Activated CD8-positive, alpha-beta memory T cell treated with anti-CD3 and anti-CD28 coated beads for 24 hours (primary cell): Measurements from ENCODE around the gene FAF1.
"Not testable (repeated sequence)": the region's sequence is repeated elsewhere in the genome, so short reads cannot be mapped to it uniquely, and the experiment has no call there.

Source experiments
- DNase-seq: peaks from one replicate; pipeline ENCODE4 v3.0.0-alpha.2; 2020

FAF1 gene

GRCh38 chr1:50609508-50609907 is 350.6 kb downstream of the FAF1 start:
- DNase-seq = no peak

GRCh38 chr1:50605186-50605875 is 354.7 kb downstream of the FAF1 start:
- no peak for DNase-seq

DNA sequence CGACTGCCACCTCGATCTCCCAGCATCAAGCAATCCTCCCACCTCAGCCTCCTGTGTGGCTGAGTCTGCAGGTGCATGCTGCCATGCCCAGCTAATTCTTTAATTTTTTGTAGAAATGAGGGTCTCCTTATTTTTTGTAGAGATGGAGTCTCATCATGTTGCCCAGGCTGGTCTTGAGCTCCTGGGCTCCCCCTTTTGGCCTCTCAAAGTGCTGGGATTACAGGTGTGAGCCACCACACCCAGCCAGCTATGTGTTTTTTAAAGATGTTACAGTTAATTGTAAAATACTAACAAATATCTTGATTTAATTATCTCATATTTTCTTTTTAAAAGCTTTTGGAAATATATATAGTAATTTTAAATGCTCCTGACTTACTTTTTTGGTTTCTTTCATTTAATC is 355.5 kb downstream of the FAF1 start:
- DNase-seq = no peak

DNA sequence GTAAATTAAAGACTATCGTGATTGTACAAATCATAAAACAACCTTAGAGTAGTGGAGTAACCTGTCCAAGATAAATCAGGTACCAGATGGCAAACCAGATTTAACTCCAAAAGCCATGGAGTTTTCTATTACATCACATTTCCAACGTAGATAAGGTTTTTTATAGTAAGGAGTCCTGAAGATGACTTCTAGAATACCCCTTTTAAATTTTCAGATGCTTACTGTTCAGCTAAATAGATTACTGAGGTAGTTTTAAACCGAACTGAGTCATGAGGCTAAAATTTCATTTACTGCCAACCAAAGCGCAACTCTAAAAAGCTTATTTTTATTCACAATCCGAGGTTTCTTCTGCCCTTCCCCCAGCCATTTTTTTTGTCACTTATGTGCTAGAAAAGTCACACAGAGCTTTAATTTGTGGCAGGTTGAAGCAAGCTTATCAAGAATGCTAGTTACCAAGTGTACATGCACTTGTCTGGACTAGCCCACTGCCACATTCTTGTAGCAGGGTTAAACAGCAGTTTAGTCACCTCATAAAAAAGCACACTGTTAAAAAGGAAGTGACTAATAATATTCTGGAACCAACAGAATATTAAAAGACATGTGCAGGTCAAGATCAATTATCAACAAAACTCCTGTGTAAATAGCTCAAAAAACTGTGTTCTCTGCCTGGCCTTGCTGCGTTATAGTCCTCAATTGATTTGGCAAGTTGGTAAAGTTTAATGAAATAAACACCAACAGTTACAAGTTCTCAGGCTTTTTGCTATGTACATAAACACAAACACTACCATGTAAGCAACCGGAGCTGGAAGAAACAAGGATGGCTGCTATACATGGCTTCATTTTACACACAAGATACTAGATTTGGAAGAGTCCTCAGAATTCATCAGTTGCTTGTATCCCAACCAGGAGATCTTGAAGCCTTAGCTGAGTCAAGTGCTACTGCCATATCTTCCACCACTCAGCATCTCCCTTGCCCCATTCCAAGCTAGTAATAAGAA is 356.5 kb downstream of the FAF1 start:
- DNase-seq = no peak

GRCh38 chr1:50599546-50599945 is 360.5 kb downstream of the FAF1 start:
- DNase-seq = no peak

GRCh38 chr1:50595874-50596273 is 364.2 kb downstream of the FAF1 start:
- no peak for DNase-seq

GRCh38 chr1:50593515-50593914 is 366.6 kb downstream of the FAF1 start:
- no peak for DNase-seq

GRCh38 chr1:50591598-50591997 is 368.5 kb downstream of the FAF1 start:
- no peak for DNase-seq

DNA sequence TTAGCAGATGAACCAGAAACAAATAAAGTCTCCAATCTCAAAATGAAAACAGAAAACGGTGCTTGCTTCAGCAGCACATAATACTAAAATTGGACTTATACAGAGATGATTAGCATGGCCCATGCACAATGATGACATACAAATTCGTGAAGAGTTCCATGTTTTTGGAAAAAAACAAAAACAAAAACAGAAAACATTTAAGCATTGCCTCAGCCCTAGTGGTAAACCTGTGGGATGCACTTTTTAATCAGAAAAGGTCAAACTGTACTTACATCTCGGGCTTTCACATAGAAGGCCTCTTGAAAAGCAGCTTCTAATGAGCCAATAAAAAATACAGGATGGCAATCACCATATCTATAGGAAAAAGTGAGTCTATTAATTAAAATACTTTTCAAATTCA is 377.7 kb downstream of the FAF1 start:
- DNase-seq = no peak

DNA sequence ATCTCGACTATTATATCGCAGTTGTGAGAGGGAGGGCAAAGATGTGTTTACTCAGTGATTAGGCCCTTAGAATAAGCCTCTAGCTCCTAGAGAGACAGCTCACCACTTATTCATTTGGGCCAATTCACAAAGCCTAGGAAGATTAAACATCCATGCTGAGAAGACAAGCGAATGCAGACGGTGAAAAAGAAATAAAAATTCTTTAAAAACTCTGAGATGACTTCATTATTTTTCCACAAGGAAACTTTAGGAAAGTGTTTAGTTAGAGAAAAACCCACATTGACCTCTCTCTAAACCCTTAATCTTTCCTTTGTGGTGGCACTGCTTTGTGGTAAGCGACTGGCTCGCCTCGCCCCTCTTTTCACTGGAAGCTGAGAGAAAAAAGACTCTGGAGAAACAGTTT is 390.0 kb downstream of the FAF1 start:
- no peak for DNase-seq

DNA sequence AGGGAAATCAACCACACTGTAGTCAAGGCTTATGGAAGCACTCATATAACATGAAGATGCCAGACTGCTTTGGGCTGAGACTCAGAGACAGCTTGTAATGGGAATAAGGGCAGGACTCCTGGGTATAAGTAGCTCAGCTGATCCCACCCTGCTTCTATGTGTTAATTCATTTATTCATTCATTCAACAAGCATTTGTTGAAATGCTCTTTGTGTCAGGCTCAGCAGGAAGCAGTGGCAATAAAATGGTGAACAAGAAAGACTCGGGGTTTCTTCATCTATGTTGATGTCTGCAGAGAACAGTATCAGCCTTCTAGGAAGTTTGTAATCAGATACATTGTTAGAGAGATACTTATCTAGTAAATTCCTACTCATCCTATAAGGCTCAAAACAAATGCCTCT is 391.3 kb downstream of the FAF1 start:
- DNase-seq = no peak

DNA sequence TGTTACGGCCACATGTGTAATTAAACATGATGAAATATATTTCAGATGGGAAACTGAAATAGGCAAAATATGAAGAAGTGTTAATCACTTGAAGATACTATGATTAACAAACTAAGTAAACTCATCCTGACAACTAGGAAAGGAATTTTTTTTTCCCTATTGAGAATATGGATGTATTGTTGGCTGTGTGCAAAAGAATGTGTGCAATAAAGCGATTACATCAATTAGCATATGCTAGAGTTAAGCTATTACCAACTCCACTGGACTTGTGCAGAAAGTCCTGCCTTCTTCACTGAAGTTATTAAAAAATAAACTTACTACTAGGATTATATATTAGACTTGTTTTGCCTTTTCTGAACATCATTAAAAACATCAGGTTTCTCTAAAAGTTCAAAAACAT is 393.7 kb downstream of the FAF1 start:
- no peak for DNase-seq

DNA sequence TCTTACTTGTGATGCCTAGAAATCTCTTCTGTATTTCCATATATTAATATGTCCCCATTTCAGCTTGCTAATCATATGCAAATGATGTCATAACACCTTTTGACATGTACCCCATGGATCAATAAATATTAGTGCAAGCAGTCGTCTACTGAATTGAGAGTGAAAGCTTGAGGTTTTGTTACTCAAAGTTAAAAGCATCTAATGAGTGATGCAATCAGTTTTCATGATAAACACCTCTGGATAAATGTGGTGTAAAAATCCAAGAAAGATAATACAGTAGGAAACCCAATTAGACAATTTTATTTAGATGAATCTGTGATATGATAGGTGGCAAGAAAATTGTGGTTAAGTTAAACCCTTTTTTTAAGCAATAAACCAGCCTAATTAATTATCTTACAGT is 395.6 kb downstream of the FAF1 start:
- DNase-seq = no peak

GRCh38 chr1:50562106-50562505 is 398.0 kb downstream of the FAF1 start:
- no peak for DNase-seq

DNA sequence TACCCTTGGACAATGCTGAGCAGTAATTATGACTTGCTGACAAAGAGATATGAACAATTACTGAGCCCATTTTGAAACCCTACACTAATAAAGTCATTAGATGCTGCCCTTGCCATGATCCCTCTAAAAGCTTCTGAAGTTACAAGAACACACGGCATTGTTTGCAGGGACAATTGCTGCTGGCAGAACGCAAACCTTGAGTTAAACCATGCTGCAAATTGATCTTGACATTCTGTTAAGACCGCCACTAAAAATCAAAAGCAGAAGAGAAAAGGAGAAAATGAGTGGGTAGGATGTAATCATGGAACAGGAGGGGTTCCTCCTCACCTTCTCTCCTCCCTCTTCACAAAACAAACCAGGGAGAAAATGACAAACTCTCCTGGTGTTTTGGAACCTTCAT is 400.6 kb downstream of the FAF1 start:
- no peak for DNase-seq

- no peak for DNase-seq
Measured at GRCh38 chr1:50553921-50554320, 406.1 kb downstream of the FAF1 start.

- DNase-seq = no peak
Measured at GRCh38 chr1:50548243-50548642, 411.8 kb downstream of the FAF1 start.

DNA sequence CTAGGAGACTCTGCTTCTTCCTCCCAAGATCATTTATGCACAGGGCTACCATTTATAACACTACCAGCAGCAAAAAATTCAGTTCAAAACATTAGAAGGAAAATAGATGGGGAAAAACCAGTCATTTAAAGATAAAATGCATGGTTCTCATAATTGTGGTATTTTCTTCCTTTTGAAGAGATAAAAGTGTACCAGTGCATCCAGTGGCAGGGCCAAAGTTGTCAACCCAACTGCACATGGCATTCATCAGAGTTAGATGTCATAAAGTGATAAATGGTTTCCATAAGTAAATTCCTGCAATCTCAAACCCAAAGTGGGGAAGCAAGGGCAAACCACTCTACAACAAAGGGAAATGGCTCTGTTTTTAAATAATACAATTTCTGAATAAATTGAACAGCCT is 417.7 kb downstream of the FAF1 start:
- DNase-seq = no peak

- DNase-seq = no peak
Measured at GRCh38 chr1:50538476-50538875, 421.6 kb downstream of the FAF1 start.

DNA sequence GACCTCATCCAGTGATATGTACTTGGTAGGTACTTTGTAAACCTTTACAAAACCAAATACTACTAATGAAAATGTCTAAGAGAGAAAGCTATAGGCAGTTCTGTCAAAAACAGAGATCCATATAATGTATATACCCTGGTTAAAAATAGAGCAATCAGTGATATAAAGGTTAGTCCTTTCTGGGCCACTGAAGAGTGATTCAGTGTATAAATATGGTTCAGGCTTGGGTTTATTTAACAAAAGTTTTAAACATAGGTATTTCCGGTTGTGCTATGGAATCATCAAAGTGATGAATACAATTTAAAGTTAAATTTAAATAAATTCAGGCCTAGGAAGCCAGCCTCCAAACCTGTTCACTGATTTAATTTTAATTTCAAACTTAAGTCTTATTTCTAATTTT is 428.5 kb downstream of the FAF1 start:
- DNase-seq = no peak

- DNase-seq = no peak
Measured at GRCh38 chr1:50531027-50531426, 429.0 kb downstream of the FAF1 start.

- no peak for DNase-seq
Measured at GRCh38 chr1:50529510-50529909, 430.6 kb downstream of the FAF1 start.

GRCh38 chr1:50527987-50528320 is 432.1 kb downstream of the FAF1 start:
- not testable (repeated sequence) for DNase-seq

DNA sequence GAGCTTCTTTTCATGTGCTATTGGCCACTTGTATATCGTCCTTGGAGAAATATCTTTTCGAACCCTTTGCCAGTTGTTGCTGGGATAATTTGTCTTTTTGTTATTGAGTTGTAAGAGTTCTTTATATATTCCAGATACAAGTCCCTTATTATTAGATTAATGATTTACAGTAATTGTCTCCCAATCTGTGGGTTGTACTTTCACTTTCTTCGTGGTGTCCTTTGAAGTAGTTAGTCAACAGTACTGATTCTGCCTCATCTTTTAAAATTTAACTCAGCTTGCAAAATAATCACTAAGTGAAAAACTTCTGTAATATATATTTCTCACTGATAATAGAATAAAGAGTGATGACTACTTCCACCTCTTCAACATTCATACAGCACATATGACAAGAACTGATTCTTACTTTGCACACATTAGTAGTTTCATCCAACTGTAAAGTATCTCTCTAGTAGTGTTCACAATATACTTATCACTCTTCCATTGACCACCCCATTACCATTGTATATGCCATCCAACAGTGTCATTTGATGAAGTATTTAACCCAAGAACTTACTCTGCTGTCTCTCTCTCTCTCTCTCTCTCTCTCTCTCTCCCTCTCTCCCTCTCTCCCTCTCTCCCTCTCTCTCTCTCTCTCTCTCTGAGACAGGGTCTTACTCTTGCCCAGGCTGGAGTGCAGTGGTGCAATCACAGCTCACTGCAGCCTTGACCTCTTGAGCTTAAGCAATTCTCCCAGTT is 432.6 kb downstream of the FAF1 start:
- no peak for DNase-seq
